Thoracic aorta (tissue), 2 donors: ENCODE results near the gene SCARB1. TPM values are rescaled to one million over a fixed set of nuclear protein-coding genes. Genes with fewer than 3 reads are reported as not detected.

Source experiments
- ATAC-seq: fragments of 150-250 bp; one replicate; pipeline ENCODE4 v1.8.0; 2017; ENCODE audit warnings: low read depth; ENCODE audit not compliant: insufficient number of reproducible peaks, low FRiP score
- DNase-seq: peaks from one replicate; pipeline ENCODE4 v3.0.0-alpha.2; 2020; ENCODE audit warnings: low spot score
- H3K27ac ChIP-seq, 2 donors: fragments of 200-600 bp; sonication (generic); 1 replicate in 1 of 2; 2 replicates in 1 of 2; pipeline ENCODE4 v1.5.1; 2016; ENCODE audit warnings: mild to moderate bottlenecking in 2 of 2, moderate library complexity in 2 of 2
- H3K27me3 ChIP-seq: fragments of 200-600 bp; sonication (generic); replicated peaks from 2 replicates; pipeline ENCODE4 v1.6.0; 2016; ENCODE audit warnings: mild to moderate bottlenecking; ENCODE audit not compliant: insufficient read depth
- H3K36me3 ChIP-seq: fragments of 200-600 bp; sonication (generic); one replicate; pipeline ENCODE4 v1.5.1; 2016
- H3K4me1 ChIP-seq, 2 donors: fragments of 200-600 bp; sonication (generic); 1 replicate in 1 of 2; 2 replicates in 1 of 2; pipeline versions ENCODE4 v1.5.1 to v1.6.0; 2016; ENCODE audit warnings: low read depth in 2 of 2, mild to moderate bottlenecking in 1 of 2; ENCODE audit not compliant: control insufficient read depth in 1 of 2
- H3K4me3 ChIP-seq: fragments of 200-600 bp; sonication (generic); 2 replicates; pipeline ENCODE4 v1.5.1; 2016; ENCODE audit warnings: mild to moderate bottlenecking
- H3K9me3 ChIP-seq: fragments of 200-600 bp; sonication (generic); 2 replicates; pipeline ENCODE4 v1.5.1; 2016
- total RNA-seq, 2 donors: library from RNA; depleted of rRNA; stranded (reverse); fragments of >200 nt; gene quantifications; one replicate each; pipeline versions ENCODE4 v1.1.0 to v1.2.3, GENCODE V29; 2016
- TF ChIP-seq, protein P1 (sequence below): fragments of 200-600 bp; sonication (generic); IDR thresholded peaks from one replicate; pipeline ENCODE4 v1.5.1; 2019; ENCODE audit warnings: antibody characterized with exemption

SCARB1 gene
- total RNA-seq, 2 donors from 2014 or later, result 8.8 to 13.1 TPM

DNA sequence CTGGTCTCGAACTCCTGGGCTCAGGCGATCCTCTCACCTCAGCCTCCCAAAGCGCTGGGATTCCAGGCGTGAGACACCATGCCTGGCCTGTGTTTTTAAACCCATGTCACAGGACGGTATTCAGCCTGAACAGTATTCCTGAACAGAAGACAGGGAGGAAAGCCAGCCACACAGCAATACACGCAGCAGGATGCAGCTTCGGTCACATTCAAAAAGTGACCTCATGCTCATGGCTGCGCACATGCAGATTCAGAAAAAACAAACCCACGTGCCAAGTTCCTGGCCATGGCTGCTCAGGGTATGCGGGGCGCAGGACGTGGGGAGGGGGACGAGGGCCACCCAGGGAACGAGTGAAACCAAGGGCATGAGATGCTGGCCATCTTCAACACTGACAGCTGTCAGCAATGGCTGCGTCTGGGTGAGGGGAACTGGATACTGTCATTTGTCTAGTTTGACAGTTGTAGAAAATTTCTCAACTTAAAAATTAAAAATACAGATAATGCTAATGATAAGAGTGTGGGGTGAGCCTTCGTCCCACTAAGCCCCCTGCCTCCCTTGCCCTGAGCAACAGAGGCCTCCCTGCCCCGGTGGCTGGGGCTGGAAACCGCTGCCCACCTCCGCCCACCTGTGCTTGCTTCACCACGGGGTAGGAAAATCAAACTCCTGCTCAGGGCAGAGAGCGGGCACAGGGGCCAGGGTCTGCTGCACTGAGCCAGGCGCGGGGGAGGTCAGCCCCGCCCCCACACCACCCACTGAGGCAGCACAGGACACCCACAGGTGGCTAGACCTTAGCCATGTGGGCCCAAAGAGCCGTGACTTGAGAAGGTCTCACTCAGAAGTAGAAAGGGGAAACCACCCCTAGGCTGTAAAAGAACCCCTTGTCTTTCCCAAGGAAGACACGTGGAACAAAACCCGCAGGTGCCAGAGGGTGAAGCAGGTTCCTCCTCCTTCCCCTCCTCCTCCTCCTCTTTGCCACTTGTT is 84.2 kb downstream of the SCARB1 start:
- ATAC-seq (no peak), DNase-seq (no peak)
- Histone ChIP-seq H3K27ac (no peak overlapping the region), H3K9me3 (no peaks in the 10 kb centered on the region), H3K4me3 (no peak overlapping the region), H3K36me3 (no peaks in the 10 kb centered on the region), H3K4me1 (peaks cover 0 to 24% of the 10 kb centered on the region in 2 donors), H3K27me3 (no peaks in the 10 kb centered on the region)
- TF ChIP-seq, protein P1, sequence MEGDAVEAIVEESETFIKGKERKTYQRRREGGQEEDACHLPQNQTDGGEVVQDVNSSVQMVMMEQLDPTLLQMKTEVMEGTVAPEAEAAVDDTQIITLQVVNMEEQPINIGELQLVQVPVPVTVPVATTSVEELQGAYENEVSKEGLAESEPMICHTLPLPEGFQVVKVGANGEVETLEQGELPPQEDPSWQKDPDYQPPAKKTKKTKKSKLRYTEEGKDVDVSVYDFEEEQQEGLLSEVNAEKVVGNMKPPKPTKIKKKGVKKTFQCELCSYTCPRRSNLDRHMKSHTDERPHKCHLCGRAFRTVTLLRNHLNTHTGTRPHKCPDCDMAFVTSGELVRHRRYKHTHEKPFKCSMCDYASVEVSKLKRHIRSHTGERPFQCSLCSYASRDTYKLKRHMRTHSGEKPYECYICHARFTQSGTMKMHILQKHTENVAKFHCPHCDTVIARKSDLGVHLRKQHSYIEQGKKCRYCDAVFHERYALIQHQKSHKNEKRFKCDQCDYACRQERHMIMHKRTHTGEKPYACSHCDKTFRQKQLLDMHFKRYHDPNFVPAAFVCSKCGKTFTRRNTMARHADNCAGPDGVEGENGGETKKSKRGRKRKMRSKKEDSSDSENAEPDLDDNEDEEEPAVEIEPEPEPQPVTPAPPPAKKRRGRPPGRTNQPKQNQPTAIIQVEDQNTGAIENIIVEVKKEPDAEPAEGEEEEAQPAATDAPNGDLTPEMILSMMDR, result no peak

DNA sequence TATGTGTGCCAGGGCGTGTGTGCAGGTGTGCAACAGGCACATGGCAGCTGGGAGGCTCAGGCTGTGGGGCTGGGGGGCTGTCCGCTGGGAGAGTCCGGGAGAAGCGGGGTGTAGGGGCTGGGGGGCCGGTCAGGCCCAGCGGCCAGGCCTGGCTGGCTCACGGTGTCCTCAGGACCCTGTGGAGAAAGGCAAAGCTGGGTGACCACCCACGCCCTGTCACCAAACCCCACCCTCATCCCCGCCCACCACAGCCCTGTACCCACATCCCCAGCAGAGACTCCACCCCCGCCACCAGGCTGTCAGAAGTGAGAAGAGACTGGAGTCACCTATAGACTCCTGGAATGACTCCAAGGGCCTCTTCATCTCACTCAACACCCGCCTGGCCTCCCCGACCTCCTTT is 85.3 kb downstream of the SCARB1 start:
- peaks cover 4 to 33% of the 10 kb centered on the region in 2 donors for H3K4me1 ChIP-seq
- H3K9me3 ChIP-seq, result no peaks in the 10 kb centered on the region
- TF ChIP-seq, protein P1, result no peak
- no peaks in the 10 kb centered on the region for H3K27me3 ChIP-seq
- no peaks in the 10 kb centered on the region for H3K36me3 ChIP-seq
- no peak overlapping the region for H3K27ac ChIP-seq
- no peak for ATAC-seq
- no peak overlapping the region for H3K4me3 ChIP-seq
- DNase-seq, result no peak

DNA sequence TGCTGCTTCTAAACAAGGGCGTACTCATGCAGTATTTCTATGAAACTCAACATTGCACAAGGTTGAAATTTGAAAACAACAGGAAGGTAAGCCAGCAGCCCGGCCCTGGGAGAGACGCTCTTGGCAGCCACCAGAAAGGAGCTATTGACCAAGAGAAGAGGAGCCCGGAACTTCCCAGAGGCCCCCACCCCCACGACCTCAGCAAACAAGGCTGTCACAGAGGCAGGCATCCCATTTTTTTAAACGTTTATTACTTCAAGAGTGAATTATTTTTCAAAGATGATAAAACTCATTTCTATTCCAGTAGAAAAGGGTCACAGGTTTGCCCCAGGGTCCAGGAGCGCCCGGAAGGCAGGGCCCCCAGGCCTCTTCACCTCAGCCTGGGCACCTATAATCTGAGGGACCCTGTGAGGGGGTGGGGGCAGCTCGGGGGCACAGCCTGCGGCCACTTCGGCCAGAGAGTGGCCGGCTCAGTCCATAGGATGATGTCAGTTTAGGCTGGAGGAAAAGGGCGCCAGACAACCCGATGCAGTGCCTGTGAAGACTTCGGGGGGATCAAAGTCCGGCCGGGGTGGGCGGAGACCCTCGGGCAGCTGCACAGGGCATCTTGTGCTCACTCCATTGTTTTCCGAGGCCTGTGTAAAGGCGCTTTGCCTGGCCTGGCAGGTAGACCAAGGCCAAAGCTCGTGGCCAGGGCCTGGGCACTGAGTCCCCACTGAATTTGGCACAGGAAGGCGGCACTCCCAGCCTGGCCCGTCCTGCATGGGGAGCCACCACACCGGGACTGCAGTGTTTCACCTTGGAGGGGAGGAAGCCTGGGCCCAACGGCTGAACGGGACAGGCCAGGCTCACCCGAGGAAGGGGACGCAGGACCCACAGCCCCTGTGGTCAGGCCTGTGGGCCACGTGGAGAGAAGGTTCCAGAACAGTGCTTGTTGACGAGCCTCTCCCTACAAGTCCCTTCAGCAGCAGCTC is 86.0 kb downstream of the SCARB1 start:
- ATAC-seq, result no peak
- Histone ChIP-seq H3K9me3 (no peaks in the 10 kb centered on the region), H3K4me3 (no peak overlapping the region), H3K27ac (no peak overlapping the region), H3K27me3 (no peaks in the 10 kb centered on the region), H3K4me1 (peaks cover 4 to 34% of the 10 kb centered on the region in 2 donors), H3K36me3 (no peaks in the 10 kb centered on the region)
- TF ChIP-seq, protein P1, result no peak
- DNase-seq, result no peak

DNA sequence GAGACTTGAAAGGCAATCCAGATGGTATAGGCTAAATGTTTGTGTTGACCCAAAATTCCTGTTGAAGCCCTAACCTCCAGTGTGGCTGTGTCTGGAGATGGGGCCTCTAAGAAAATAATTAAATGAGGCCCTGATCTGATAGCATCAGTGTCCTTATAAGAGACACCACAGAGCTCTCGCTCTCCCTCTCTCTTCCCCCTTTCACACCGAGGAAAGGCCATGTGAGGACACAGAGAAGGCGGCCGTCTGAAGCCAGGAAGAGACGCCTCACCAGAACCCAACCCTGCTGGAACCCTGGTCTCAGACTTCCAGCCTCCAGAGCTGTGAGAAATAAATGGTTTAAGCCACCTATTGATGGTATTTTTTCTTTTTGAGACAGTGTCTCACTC is 87.5 kb downstream of the SCARB1 start:
- Histone ChIP-seq H3K4me1 (peaks cover 4 to 44% of the 10 kb centered on the region in 2 donors), H3K9me3 (no peaks in the 10 kb centered on the region), H3K4me3 (no peak overlapping the region), H3K36me3 (no peaks in the 10 kb centered on the region), H3K27me3 (no peaks in the 10 kb centered on the region), H3K27ac (no peak overlapping the region)
- no peak for DNase-seq
- ATAC-seq, result no peak
- TF ChIP-seq, protein P1, result no peak
